Smooth muscle cell (in vitro differentiated cells): Measurements from ENCODE around the gene PLCB3. TPM values are rescaled to one million over a fixed set of nuclear protein-coding genes. Genes with fewer than 3 reads are reported as not detected.
A peak's percentile ranks its signal among the peaks of the same experiment; 100 is the strongest.

Experiments used
- DNase-seq: peaks from one replicate; lab custom pipeline; 2025; ENCODE audit not compliant: unreplicated experiment; lab: John Stamatoyannopoulos, UW
- H2AFZ ChIP-seq: fragments of 200-600 bp; sonication (generic); 2 replicates; pipeline ENCODE4 v1.6.0; 2016; ENCODE audit warnings: antibody characterized with exemption, low read depth, mild to moderate bottlenecking
- H3F3A ChIP-seq: fragments of 200-600 bp; sonication (generic); 2 replicates; pipeline ENCODE4 v1.6.0; 2017; ENCODE audit warnings: antibody characterized with exemption, low read depth
- H3K27ac ChIP-seq: fragments of 200-600 bp; sonication (generic); 2 replicates; pipeline ENCODE4 v1.5.1; 2016; ENCODE audit warnings: low read depth, mild to moderate bottlenecking
- H3K27me3 ChIP-seq: fragments of 200-600 bp; sonication (generic); 2 replicates; pipeline ENCODE4 v1.6.1; 2016; ENCODE audit warnings: low read depth, mild to moderate bottlenecking
- H3K36me3 ChIP-seq: fragments of 200-600 bp; sonication (generic); 2 replicates; pipeline ENCODE4 v1.5.1; 2016; ENCODE audit warnings: low read depth
- H3K4me1 ChIP-seq: fragments of 200-600 bp; sonication (generic); 2 replicates; pipeline ENCODE4 v1.5.1; 2016; ENCODE audit warnings: low read depth
- H3K4me2 ChIP-seq: fragments of 200-600 bp; sonication (generic); 2 replicates; pipeline ENCODE4 v1.6.0; 2016; ENCODE audit warnings: mild to moderate bottlenecking
- H3K4me3 ChIP-seq: fragments of 200-600 bp; sonication (generic); 2 replicates; pipeline ENCODE4 v1.5.1; 2016; ENCODE audit warnings: mild to moderate bottlenecking
- H3K79me2 ChIP-seq: fragments of 200-600 bp; sonication (generic); 2 replicates; pipeline ENCODE4 v1.6.0; 2016; ENCODE audit warnings: low read depth, mild to moderate bottlenecking
- H3K9ac ChIP-seq: fragments of 200-600 bp; sonication (generic); 2 replicates; pipeline ENCODE4 v1.6.0; 2016; ENCODE audit warnings: low read depth
- H3K9me3 ChIP-seq: fragments of 200-600 bp; sonication (generic); replicated peaks from 2 replicates; pipeline ENCODE4 v1.5.1; 2016; ENCODE audit warnings: low read depth
- H4K20me1 ChIP-seq: fragments of 200-600 bp; sonication (generic); 2 replicates; pipeline ENCODE4 v1.6.0; 2016; ENCODE audit warnings: low read depth
- CTCF ChIP-seq: fragments of 200-600 bp; sonication (generic); IDR thresholded peaks from 2 replicates; pipeline ENCODE4 v1.5.1; 2017; ENCODE audit warnings: borderline replicate concordance, mild to moderate bottlenecking, antibody characterized with exemption; ENCODE audit not compliant: insufficient read depth, poor library complexity, severe bottlenecking
- WGBS: methylation state at CpG from one replicate; pipeline ENCODE4 v1.1.7; 2016; ENCODE audit warnings: low lambda C conversion rate; 5-methylcytosine and 5-hydroxymethylcytosine counted together
- polyA plus RNA-seq: library from polyadenylated mRNA; unstranded; fragments of >200 nt; fragmentation: Nextera tagmentation; extraction: Ambion mirVana; gene quantifications from 2 replicates; pipeline ENCODE4 v1.2.1, GENCODE V29; 2016
- total RNA-seq: library from RNA; depleted of rRNA; stranded (reverse); fragments of >200 nt; gene quantifications from 2 replicates; pipeline ENCODE4 v1.2.3, GENCODE V29; 2014

Gene PLCB3
- total and polyA plus RNA-seq, 2 experiments from 2014 or later, result 15.0 to 15.6 TPM

- no peak for TF ChIP-seq CTCF
- DNase-seq, result peak; percentile 75
Observed at GRCh38 chr11:64230171-64230984, 21.0 kb upstream of the PLCB3 start, which contains the start of gene DNAJC4. DNAJC4 (plus strand) TSS chr11:64230548; CDS start chr11:64230855, 307 bp downstream.

GRCh38 chr11:64230985-64231365 is 20.4 kb upstream of the PLCB3 start:
- Histone ChIP-seq H3F3A (no peaks in the 10 kb centered on the region), H3K27ac (peak overlapping the region; percentile 3), H3K4me1 (peaks cover 19% of the 10 kb centered on the region), H3K9me3 (no peaks in the 10 kb centered on the region), H3K4me3 (peak overlapping the region; percentile 79), H3K9ac (peak overlapping the region; percentile 61), H2AFZ (peak overlapping the region; percentile 84), H3K36me3 (no peaks in the 10 kb centered on the region), H3K79me2 (peaks cover 22% of the 10 kb centered on the region), H3K27me3 (no peaks in the 10 kb centered on the region), H3K4me2 (peak overlapping the region; percentile 97), H4K20me1 (peaks cover 4% of the 10 kb centered on the region)
- no peak for TF ChIP-seq CTCF
- no peak for DNase-seq
- 12% methylated on average over 8 of the region's 8 CpGs for WGBS

More at GRCh38 chr11:64230171-64230984, 21.0 kb upstream of the PLCB3 start, which contains the start of gene DNAJC4:
- Histone ChIP-seq H3F3A (no peaks in the 10 kb centered on the region), H3K27ac (peak within 1 kb of the TSS; percentile 44), H2AFZ (peak within 1 kb of the TSS; percentile 84), H3K4me1 (peaks cover 19% of the 10 kb centered on the region), H3K4me2 (peak within 1 kb of the TSS; percentile 97), H3K9ac (peak within 1 kb of the TSS; percentile 61), H3K9me3 (no peaks in the 10 kb centered on the region), H3K36me3 (no peaks in the 10 kb centered on the region), H3K27me3 (no peaks in the 10 kb centered on the region), H3K79me2 (peaks cover 22% of the 10 kb centered on the region), H4K20me1 (no peaks in the 10 kb centered on the region), H3K4me3 (peak within 1 kb of the TSS; percentile 79)
- under 1% methylated on average over 58 of the region's 62 CpGs for WGBS

- H4K20me1 ChIP-seq, result peaks cover 4% of the 10 kb centered on the region
- H2AFZ ChIP-seq, result no peak overlapping the region
- no peaks in the 10 kb centered on the region for H3K36me3 ChIP-seq
- TF ChIP-seq CTCF, result no peak
- H3K27ac ChIP-seq, result no peak overlapping the region
- H3K79me2 ChIP-seq, result peaks cover 18% of the 10 kb centered on the region
- H3K9me3 ChIP-seq, result no peaks in the 10 kb centered on the region
- H3K27me3 ChIP-seq, result no peaks in the 10 kb centered on the region
- 89% methylated on average over 7 of the region's 7 CpGs for WGBS
- H3F3A ChIP-seq, result no peaks in the 10 kb centered on the region
- peak overlapping the region; percentile 97 for H3K4me2 ChIP-seq
- no peak overlapping the region for H3K9ac ChIP-seq
- H3K4me1 ChIP-seq, result peaks cover 18% of the 10 kb centered on the region
- H3K4me3 ChIP-seq, result no peak overlapping the region
- DNase-seq, result no peak
Observed at GRCh38 chr11:64231546-64231945, 19.8 kb upstream of the PLCB3 start.
